ENCODE results near the gene ANXA6.
A peak's percentile ranks its signal among the peaks of the same experiment; 100 is the strongest.

GRCh38 chr5:151055336-151055735, 102.2 kb downstream of the ANXA6 start:
- no peak for TF ChIP-seq CTCF (IDR thresholded peaks at IDR 0.05 in 8 of 11, conservative IDR thresholded peaks at IDR 0.05 in 3 of 11)
- no peak for TF ChIP-seq POLR2A (IDR thresholded peaks at IDR 0.05)
- peak; percentile 7 to 27 (median 24) for TF ChIP-seq POLR2AphosphoS5 (IDR thresholded peaks at IDR 0.05)
